Stomach (tissue), 9 donors: ENCODE data around the gene SMC1B. TPM values are rescaled to one million over a fixed set of nuclear protein-coding genes. Genes with fewer than 3 reads are reported as not detected.

Experiments used
- DNase-seq, 2 donors: peaks; one replicate each; pipeline versions ENCODE4 v3.0.0 to v3.0.0-alpha.2; 2013 to 2019
- H3K27ac ChIP-seq, 5 donors: fragments of 200-600 bp in 4 of 5; sonication (generic) in 4 of 5; one replicate each; pipeline ENCODE4 v1.5.1; 2013 to 2019; ENCODE audit warnings: mild to moderate bottlenecking in 1 of 5, moderate library complexity in 1 of 5
- H3K27me3 ChIP-seq, 3 donors: fragments of 200-600 bp; sonication (generic); one replicate each; pipeline ENCODE4 v1.5.1; 2017 to 2019; ENCODE audit warnings: mixed run types in 1 of 3
- H3K36me3 ChIP-seq, 4 donors: fragments of 200-600 bp; sonication (generic); 1 replicate in 3 of 4; 2 replicates in 1 of 4; pipeline ENCODE4 v1.5.1; 2016 to 2019
- H3K4me1 ChIP-seq, 4 donors: fragments of 200-600 bp; sonication (generic); one replicate each; pipeline ENCODE4 v1.5.1; 2016 to 2019
- H3K4me3 ChIP-seq, 4 donors: fragments of 200-600 bp; sonication (generic) in 3 of 4; one replicate each; pipeline ENCODE4 v1.5.1; 2016 to 2019; ENCODE audit warnings: mild to moderate bottlenecking in 1 of 4
- H3K9me3 ChIP-seq, 4 donors: fragments of 200-600 bp; sonication (generic); one replicate each; pipeline ENCODE4 v1.5.1; 2016 to 2019
- CTCF ChIP-seq, 7 experiments: fragments of 450-650 bp in 4 of 7; fragments of 200-600 bp in 3 of 7; sonication (generic) in 3 of 7; IDR thresholded peaks; one replicate each; pipeline ENCODE4 v1.5.1; 2016 to 2019; ENCODE audit warnings: antibody characterized with exemption in 7 of 7, control low read depth in 2 of 7, mild to moderate bottlenecking in 1 of 7
- EP300 ChIP-seq: sonication (generic); formaldehyde crosslinking; IDR thresholded peaks from one replicate; pipeline ENCODE4 v1.6.1; 2017; ENCODE audit warnings: antibody characterized with exemption
- POLR2A ChIP-seq, 4 donors: fragments of 450-650 bp; IDR thresholded peaks; one replicate each; pipeline ENCODE4 v1.6.1; 2016; ENCODE audit warnings: antibody characterized with exemption in 4 of 4, control low read depth in 2 of 4, mild to moderate bottlenecking in 1 of 4, moderate library complexity in 1 of 4
- POLR2AphosphoS5 ChIP-seq, 3 donors: sonication (generic); formaldehyde crosslinking; IDR thresholded peaks; one replicate each; pipeline ENCODE4 v1.6.1; 2016; ENCODE audit warnings: antibody characterized with exemption in 3 of 3
- WGBS, 5 donors: extraction: QIAGEN DNeasy Blood & Tissue Kit in 3 of 5; methylation state at CpG; one replicate each; pipeline versions ENCODE4 v1.1.5 to v1.1.7; 2013 to 2018; 5-methylcytosine and 5-hydroxymethylcytosine counted together
- intact Hi-C: fragments of 100-400 bp; cut with DNase I; formaldehyde crosslinking; loops from one replicate; pipeline ENCODE4 v1.15.1; 2023; ENCODE audit warnings: low total_unique reads
- polyA plus RNA-seq, 3 donors: library from polyadenylated mRNA; stranded (reverse); fragments of 200-250 nt; gene quantifications; one replicate each; pipeline ENCODE4 v1.2.3, GENCODE V29; 2013
- total RNA-seq, 5 donors: library from RNA; depleted of rRNA; stranded (reverse); fragments of >200 nt; gene quantifications; one replicate each; pipeline versions ENCODE4 v1.1.0 to v1.2.3, GENCODE V29; 2014 to 2016
- donor health status: healthy with polysubstance abuse.
- donor health status: Bipolar disorder and iron deficiency.
- donor health status: healthy.

SMC1B gene
- total and polyA plus RNA-seq, 8 donors = 0.05 TPM; not detected in 7

GRCh38 chr22:45426387-45426786 lies 13.0 kb upstream of the SMC1B start:
- intact Hi-C loops = loop anchor here (5.0 kb wide), 1 partner anchor 154 kb away; no protein-coding TSS in a partner anchor
- H3K9me3 ChIP-seq = peaks cover 0 to 7% (median 0%) of the 10 kb centered on the region in 4 donors
- TF ChIP-seq CTCF (IDR thresholded peaks at IDR 0.05) = no peak
- no peak for TF ChIP-seq EP300
- TF ChIP-seq POLR2A (IDR thresholded peaks at IDR 0.05) = no peak
- TF ChIP-seq POLR2AphosphoS5 (IDR thresholded peaks at IDR 0.05) = no peak
- no peak overlapping the region for H3K4me3 ChIP-seq
- H3K27ac ChIP-seq = no peak overlapping the region
- H3K36me3 ChIP-seq = no peaks in the 10 kb centered on the region
- no peak for DNase-seq
- no peaks in the 10 kb centered on the region for H3K27me3 ChIP-seq
- no peaks in the 10 kb centered on the region for H3K4me1 ChIP-seq
- WGBS, 5 donors = 89 to 98% (median 97%) methylated on average over 9 of the region's 9 CpGs

- TF ChIP-seq POLR2A (IDR thresholded peaks at IDR 0.05) (no peak), CTCF (IDR thresholded peaks at IDR 0.05) (no peak), EP300 (no peak), POLR2AphosphoS5 (IDR thresholded peaks at IDR 0.05) (no peak)
- H3K36me3 ChIP-seq = no peaks in the 10 kb centered on the region
- DNase-seq = no peak
- no peak overlapping the region for H3K4me3 ChIP-seq
- intact Hi-C loops = loop anchor here (5.0 kb wide), 1 partner anchor 153 kb away; no protein-coding TSS in a partner anchor
- no peak overlapping the region for H3K27ac ChIP-seq
- H3K27me3 ChIP-seq = no peaks in the 10 kb centered on the region
- WGBS, 5 donors = 91 to 96% (median 92%) methylated on average over 22 to 23 of the region's 23 CpGs
- no peaks in the 10 kb centered on the region for H3K4me1 ChIP-seq
- peaks cover 0 to 7% (median 0%) of the 10 kb centered on the region in 4 donors for H3K9me3 ChIP-seq
Measured at GRCh38 chr22:45425531-45426265, 12.3 kb upstream of the SMC1B start.

- no peak for DNase-seq
- H3K4me3 ChIP-seq = no peak overlapping the region
- no peak for TF ChIP-seq POLR2AphosphoS5 (IDR thresholded peaks at IDR 0.05)
- no peak for TF ChIP-seq POLR2A (IDR thresholded peaks at IDR 0.05)
- TF ChIP-seq CTCF (IDR thresholded peaks at IDR 0.05) = no peak
- TF ChIP-seq EP300 = no peak
- intact Hi-C loops = loop anchor here (5.0 kb wide), 1 partner anchor 153 kb away; no protein-coding TSS in a partner anchor
- 62 to 76% (median 73%) methylated on average over 5 of the region's 5 CpGs for WGBS, 5 donors
- H3K9me3 ChIP-seq = peaks cover 0 to 7% (median 0%) of the 10 kb centered on the region in 4 donors
- no peak overlapping the region for H3K27ac ChIP-seq
- no peaks in the 10 kb centered on the region for H3K4me1 ChIP-seq
- no peaks in the 10 kb centered on the region for H3K36me3 ChIP-seq
- no peaks in the 10 kb centered on the region for H3K27me3 ChIP-seq
Measured at GRCh38 chr22:45425101-45425500, 11.7 kb upstream of the SMC1B start.

- Histone ChIP-seq H3K9me3 (peaks cover 0 to 7% (median 0%) of the 10 kb centered on the region in 4 donors), H3K4me1 (no peaks in the 10 kb centered on the region), H3K27me3 (no peaks in the 10 kb centered on the region), H3K27ac (no peak overlapping the region), H3K36me3 (no peaks in the 10 kb centered on the region), H3K4me3 (no peak overlapping the region)
- intact Hi-C loops = no loop called here
- TF ChIP-seq POLR2AphosphoS5 (IDR thresholded peaks at IDR 0.05) = no peak
- TF ChIP-seq CTCF (IDR thresholded peaks at IDR 0.05) = no peak
- TF ChIP-seq POLR2A (IDR thresholded peaks at IDR 0.05) = no peak
- no peak for TF ChIP-seq EP300
- 80 to 93% (median 85%) methylated on average over 12 to 14 of the region's 14 CpGs for WGBS, 5 donors
- DNase-seq = no peak
Measured at GRCh38 chr22:45424241-45424731, 10.9 kb upstream of the SMC1B start.
